Activated CD4-positive, CD25-positive, alpha-beta regulatory T cell treated with anti-CD3 and anti-CD28 coated beads, Interleukin-2, amount 50 U/mL, for 72 hours (primary cell): ENCODE measurements around the gene SCYL3.
"Not testable (repeated sequence)": the region's sequence is repeated elsewhere in the genome, so short reads cannot be mapped to it uniquely, and the experiment has no call there.

Experiments
- DNase-seq: peaks from one replicate; pipeline ENCODE4 v3.0.0; 2021

SCYL3 gene

DNA sequence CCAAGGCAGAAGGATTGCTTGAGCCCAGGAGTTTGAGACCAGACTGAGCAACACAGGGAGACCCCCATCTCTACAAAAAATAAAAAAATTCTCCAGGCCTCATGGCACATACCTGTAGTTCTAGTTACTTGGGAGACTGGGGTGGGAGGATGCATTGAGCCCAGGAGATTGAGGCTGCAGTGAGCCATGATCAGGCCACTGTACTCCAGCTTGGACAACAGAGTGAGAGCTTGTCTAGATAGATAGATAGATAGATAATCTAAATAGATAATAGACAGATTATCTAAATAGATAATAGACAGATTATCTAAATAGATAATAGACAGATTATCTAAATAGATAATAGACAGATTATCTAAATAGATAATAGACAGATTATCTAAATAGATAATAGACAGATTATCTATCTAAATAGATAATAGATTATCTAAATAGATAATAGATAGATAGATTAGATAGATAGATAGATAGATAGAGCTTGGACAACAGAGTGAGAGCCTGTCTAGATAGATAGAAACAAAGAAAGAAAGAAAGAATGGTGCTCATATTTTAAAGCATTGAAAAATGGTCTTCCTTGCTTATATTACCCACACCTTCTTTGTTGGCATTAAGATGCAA is 82.2 kb downstream of the SCYL3 start:
- not testable (repeated sequence) for DNase-seq

DNA sequence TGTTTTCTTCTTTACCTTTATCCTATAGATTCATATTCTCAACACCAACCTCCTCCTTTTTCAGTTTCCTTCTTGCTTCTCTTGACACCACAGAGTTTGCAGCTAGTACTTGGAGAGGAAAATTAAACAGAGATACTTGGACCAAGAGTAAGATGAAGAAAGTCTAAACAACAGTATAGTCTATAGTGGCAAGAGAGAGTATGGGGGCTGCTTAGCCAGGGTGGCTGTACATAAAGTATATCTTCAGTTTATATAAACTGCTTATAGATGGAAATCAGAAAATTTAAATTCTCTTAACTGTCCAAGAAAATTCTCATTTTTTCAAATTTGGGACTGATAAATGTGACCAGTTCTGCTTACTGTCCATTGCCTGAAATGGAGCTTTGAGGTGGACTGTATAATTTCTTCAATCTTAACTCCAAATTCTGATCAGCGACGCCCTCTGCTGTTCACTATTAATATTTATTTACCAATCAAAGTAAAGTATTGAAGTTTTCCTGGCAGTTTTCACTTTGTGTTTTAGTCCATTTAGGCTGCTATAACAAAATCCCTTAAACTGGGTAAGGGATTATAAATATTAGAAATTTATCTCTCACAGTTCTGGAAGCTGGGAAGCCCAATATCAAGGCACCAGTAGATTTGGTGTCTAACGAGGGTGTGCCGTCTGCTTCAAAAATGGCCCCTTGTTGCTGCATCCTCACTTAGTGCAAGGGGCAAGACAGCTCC is 84.2 kb downstream of the SCYL3 start:
- DNase-seq = no peak

DNA sequence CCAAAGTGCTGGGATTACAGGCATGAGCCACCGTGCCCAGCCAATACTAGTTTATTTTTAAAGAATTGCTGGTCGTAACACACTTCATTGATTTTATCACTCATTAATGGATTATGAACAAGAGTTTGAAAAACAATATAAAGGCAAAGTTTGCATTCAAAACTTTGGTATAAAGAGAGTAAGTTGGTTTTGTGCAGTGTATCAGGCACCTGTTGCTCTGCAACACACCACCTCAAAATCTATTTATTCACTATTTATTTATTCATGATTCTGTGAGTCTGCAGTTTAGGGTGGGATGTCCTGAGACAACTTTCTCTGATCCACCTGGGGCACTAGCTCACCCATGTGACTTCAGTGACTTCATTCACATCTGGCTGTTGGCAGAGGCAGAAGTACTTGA is 88.8 kb downstream of the SCYL3 start:
- DNase-seq = no peak

DNA sequence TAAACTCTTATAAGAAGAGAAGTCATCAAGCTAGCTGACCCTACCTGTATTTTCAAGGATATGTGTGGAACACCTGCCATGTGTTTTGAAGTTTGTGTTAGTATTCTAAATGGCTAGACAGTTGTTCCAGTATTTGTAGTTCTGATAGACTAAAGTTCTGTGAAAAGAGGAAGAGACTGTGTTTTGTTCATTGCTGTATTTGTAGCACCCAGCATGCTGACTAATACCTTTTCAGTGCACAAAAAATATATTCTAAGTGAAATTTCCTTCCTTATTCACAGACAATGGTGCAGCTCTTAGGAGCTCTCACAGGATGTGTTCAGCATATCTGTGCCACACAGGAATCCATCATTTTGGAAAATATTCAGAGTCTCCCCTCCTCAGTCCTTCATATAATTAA is 90.8 kb downstream of the SCYL3 start:
- DNase-seq = no peak
